SK-N-SH treated with all-trans-retinoic acid at 6 μM for 48 hours (cell line): ENCODE measurements around the gene TNIK.

Experiments
- CSDC2 ChIP-seq: fragments of 250-450 bp; sonication (Bioruptor Pico); IDR thresholded peaks from 2 replicates; pipeline ENCODE4 v1.5.0; 2020; ENCODE audit warnings: mild to moderate bottlenecking, moderate library complexity
- ESRRG ChIP-seq: fragments of 250-450 bp; sonication (Bioruptor Pico); IDR thresholded peaks from 2 replicates; pipeline ENCODE4 v1.6.1; 2021; ENCODE audit warnings: mild to moderate bottlenecking
- OSR1 ChIP-seq: fragments of 250-450 bp; sonication (Bioruptor Pico); IDR thresholded peaks from 2 replicates; pipeline ENCODE4 v1.8.0; 2022; ENCODE audit warnings: moderate library complexity, mild to moderate bottlenecking, inconsistent platforms
- RARB ChIP-seq: fragments of 250-450 bp; sonication (Bioruptor Pico); IDR thresholded peaks from 2 replicates; pipeline ENCODE4 v1.8.0; 2021; ENCODE audit warnings: mild to moderate bottlenecking, moderate library complexity
- ZFP3 ChIP-seq: fragments of 250-450 bp; sonication (Bioruptor Pico); IDR thresholded peaks from 2 replicates; pipeline ENCODE4 v1.5.0; 2020; ENCODE audit warnings: mild to moderate bottlenecking, moderate library complexity
- ZNF8 ChIP-seq: fragments of 450-650 bp; formaldehyde crosslinking; IDR thresholded peaks from 2 replicates; pipeline ENCODE4 v1.5.0; 2020; ENCODE audit warnings: mild to moderate bottlenecking, moderate library complexity
- TF ChIP-seq, protein P1 (sequence below): fragments of 250-450 bp; sonication (Bioruptor Pico); IDR thresholded peaks from 2 replicates; pipeline ENCODE4 v1.8.0; 2020; ENCODE audit warnings: mild to moderate bottlenecking, moderate library complexity, borderline replicate concordance

DNA sequence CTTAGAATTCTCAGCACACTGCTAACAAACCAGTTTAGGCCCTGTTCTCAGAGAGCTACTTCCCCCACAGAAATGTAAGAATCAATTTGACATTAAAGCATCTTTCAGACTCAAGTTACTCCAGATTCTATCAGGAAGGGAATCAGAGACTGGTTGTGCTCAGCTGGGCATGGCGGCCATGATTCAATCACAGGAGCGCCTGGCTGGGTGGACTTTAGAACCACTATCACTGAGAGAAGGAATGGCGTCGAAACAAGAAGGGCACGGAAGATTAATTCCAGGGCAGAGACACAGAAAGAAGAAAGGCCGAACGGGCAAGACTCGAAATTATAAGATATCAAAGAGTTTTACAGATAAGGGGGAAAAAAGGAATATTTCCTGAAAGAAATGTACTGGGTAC lies 6.2 kb downstream of the TNIK start:
- TF ChIP-seq RARB (CRISPR knock-in tag) = no peak
- TF ChIP-seq OSR1 (CRISPR knock-in tag) = no peak
- TF ChIP-seq, protein P1, sequence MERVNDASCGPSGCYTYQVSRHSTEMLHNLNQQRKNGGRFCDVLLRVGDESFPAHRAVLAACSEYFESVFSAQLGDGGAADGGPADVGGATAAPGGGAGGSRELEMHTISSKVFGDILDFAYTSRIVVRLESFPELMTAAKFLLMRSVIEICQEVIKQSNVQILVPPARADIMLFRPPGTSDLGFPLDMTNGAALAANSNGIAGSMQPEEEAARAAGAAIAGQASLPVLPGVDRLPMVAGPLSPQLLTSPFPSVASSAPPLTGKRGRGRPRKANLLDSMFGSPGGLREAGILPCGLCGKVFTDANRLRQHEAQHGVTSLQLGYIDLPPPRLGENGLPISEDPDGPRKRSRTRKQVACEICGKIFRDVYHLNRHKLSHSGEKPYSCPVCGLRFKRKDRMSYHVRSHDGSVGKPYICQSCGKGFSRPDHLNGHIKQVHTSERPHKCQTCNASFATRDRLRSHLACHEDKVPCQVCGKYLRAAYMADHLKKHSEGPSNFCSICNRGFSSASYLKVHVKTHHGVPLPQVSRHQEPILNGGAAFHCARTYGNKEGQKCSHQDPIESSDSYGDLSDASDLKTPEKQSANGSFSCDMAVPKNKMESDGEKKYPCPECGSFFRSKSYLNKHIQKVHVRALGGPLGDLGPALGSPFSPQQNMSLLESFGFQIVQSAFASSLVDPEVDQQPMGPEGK (CRISPR knock-in tag) = no peak
- no peak for TF ChIP-seq ZFP3
- TF ChIP-seq ESRRG (CRISPR knock-in tag) = no peak
- TF ChIP-seq CSDC2 (CRISPR knock-in tag) = no peak
- TF ChIP-seq ZNF8 (CRISPR knock-in tag) = no peak
